Measurements from ENCODE around the gene TST.

- TF ChIP-seq CTCF (conservative IDR thresholded peaks at IDR 0.05; ENCODE audit: low read length) (no peak), EZH2phosphoT487 (IDR thresholded peaks at IDR 0.05; ENCODE audit: borderline replicate concordance) (no peak)
Observed at GRCh38 chr22:36991206-36991605, 28.0 kb downstream of the TST start.
